Testis (tissue), 2 donors: ENCODE results near the gene GTF2A1.

Source experiments
- POLR2A ChIP-seq: fragments of 450-650 bp; IDR thresholded peaks from one replicate; pipeline ENCODE4 v1.6.1; 2017; ENCODE audit warnings: antibody characterized with exemption, mild to moderate bottlenecking, moderate library complexity
- TF ChIP-seq, protein P1 (sequence below), 3 experiments: fragments of 450-650 bp in 2 of 3; fragments of 200-600 bp in 1 of 3; sonication (generic) in 1 of 3; IDR thresholded peaks; one replicate each; pipeline ENCODE4 v1.5.1; 2016 to 2019; ENCODE audit warnings: antibody characterized with exemption in 3 of 3, mild to moderate bottlenecking in 2 of 3, moderate library complexity in 1 of 3

DNA sequence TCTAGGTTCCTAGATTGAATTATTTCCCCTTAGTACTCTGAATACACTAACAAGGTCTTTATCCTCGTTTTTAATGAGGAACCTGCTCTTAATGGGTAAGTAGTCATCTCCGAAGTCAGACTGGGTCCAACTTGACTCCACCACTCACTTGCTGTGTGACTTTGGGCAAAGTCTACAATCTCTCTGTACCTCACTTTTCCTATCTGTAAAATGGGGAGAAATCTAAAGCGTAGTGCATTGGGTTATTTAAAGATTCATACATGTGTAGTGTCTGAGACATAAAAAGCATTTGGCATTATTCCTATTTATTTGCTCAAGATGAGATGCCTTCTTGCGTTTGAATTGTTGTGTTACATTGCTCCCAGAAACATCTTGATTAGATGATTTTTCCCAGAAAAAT is 51.5 kb downstream of the GTF2A1 start:
- TF ChIP-seq, protein P1, sequence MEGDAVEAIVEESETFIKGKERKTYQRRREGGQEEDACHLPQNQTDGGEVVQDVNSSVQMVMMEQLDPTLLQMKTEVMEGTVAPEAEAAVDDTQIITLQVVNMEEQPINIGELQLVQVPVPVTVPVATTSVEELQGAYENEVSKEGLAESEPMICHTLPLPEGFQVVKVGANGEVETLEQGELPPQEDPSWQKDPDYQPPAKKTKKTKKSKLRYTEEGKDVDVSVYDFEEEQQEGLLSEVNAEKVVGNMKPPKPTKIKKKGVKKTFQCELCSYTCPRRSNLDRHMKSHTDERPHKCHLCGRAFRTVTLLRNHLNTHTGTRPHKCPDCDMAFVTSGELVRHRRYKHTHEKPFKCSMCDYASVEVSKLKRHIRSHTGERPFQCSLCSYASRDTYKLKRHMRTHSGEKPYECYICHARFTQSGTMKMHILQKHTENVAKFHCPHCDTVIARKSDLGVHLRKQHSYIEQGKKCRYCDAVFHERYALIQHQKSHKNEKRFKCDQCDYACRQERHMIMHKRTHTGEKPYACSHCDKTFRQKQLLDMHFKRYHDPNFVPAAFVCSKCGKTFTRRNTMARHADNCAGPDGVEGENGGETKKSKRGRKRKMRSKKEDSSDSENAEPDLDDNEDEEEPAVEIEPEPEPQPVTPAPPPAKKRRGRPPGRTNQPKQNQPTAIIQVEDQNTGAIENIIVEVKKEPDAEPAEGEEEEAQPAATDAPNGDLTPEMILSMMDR (IDR thresholded peaks at IDR 0.05), result no peak
- no peak for TF ChIP-seq POLR2A
